Neural crest cell (in vitro differentiated cells): ENCODE measurements around the gene ZCCHC3. TPM values are rescaled to one million over a fixed set of nuclear protein-coding genes. Genes with fewer than 3 reads are reported as not detected.

Experiments used
- DNase-seq: peaks from one replicate; pipeline ENCODE4 v3.0.0; 2021; ENCODE audit warnings: low read depth, mixed read lengths, low spot score
- H3K27ac Mint-ChIP-seq: one replicate; pipeline ENCODE4 v1.8.0; 2021; ENCODE audit warnings: mild to moderate bottlenecking, mixed read lengths; ENCODE audit not compliant: unreplicated experiment
- H3K27me3 Mint-ChIP-seq: 2 replicates; pipeline ENCODE4 v1.8.0; 2021; ENCODE audit warnings: low read depth, mild to moderate bottlenecking, mixed read lengths
- H3K36me3 Mint-ChIP-seq: 2 replicates; pipeline ENCODE4 v1.8.0; 2021; ENCODE audit warnings: low read depth, mild to moderate bottlenecking, mixed read lengths
- H3K4me1 Mint-ChIP-seq: 2 replicates; pipeline ENCODE4 v1.8.0; 2021; ENCODE audit warnings: mixed read lengths
- H3K4me3 Mint-ChIP-seq: one replicate; pipeline ENCODE4 v1.8.0; 2021; ENCODE audit warnings: mild to moderate bottlenecking, mixed read lengths
- H3K9me3 Mint-ChIP-seq: 2 replicates; pipeline ENCODE4 v1.8.0; 2021; ENCODE audit warnings: mixed read lengths
- CTCF ChIP-seq: fragments of 200-600 bp; sonication (generic); conservative IDR thresholded peaks from 2 replicates; pipeline ENCODE4 v1.5.0; 2021; ENCODE audit warnings: antibody characterized with exemption, mild to moderate bottlenecking
- total RNA-seq: library from RNA; stranded (reverse); gene quantifications from 2 replicates; pipeline ENCODE4 v1.2.1, GENCODE V29; 2021

The ZCCHC3 gene
- total RNA-seq, 1 donor from 2014 or later = 59.2 TPM

GRCh38 chr20:310645-311044, 13.3 kb downstream of the ZCCHC3 start:
- Mint-ChIP-seq H3K27ac (no peak overlapping the region), H3K9me3 (no peaks in the 10 kb centered on the region), H3K4me3 (peak overlapping the region; percentile 88), H3K36me3 (no peaks in the 10 kb centered on the region), H3K27me3 (no peaks in the 10 kb centered on the region), H3K4me1 (peaks cover 40% of the 10 kb centered on the region)
- DNase-seq = no peak
- no peak for TF ChIP-seq CTCF

GRCh38 chr20:311609-312008, 14.2 kb downstream of the ZCCHC3 start:
- Mint-ChIP-seq H3K27ac (no peak overlapping the region), H3K4me3 (peak overlapping the region; percentile 43), H3K9me3 (no peaks in the 10 kb centered on the region), H3K4me1 (peaks cover 40% of the 10 kb centered on the region), H3K27me3 (no peaks in the 10 kb centered on the region), H3K36me3 (no peaks in the 10 kb centered on the region)
- no peak for DNase-seq
- TF ChIP-seq CTCF = no peak

GRCh38 chr20:312067-312466, 14.7 kb downstream of the ZCCHC3 start:
- no peak for DNase-seq
- Mint-ChIP-seq H3K27ac (no peak overlapping the region), H3K4me3 (no peak overlapping the region), H3K4me1 (peaks cover 40% of the 10 kb centered on the region), H3K9me3 (no peaks in the 10 kb centered on the region), H3K36me3 (no peaks in the 10 kb centered on the region), H3K27me3 (no peaks in the 10 kb centered on the region)
- no peak for TF ChIP-seq CTCF

- no peaks in the 10 kb centered on the region for H3K9me3 Mint-ChIP-seq
- H3K4me3 Mint-ChIP-seq = peak overlapping the region; percentile 48
- H3K27ac Mint-ChIP-seq = no peak overlapping the region
- H3K36me3 Mint-ChIP-seq = no peaks in the 10 kb centered on the region
- H3K4me1 Mint-ChIP-seq = peaks cover 40% of the 10 kb centered on the region
- TF ChIP-seq CTCF = no peak
- no peaks in the 10 kb centered on the region for H3K27me3 Mint-ChIP-seq
- DNase-seq = no peak
Measured at GRCh38 chr20:312866-313265, 15.5 kb downstream of the ZCCHC3 start.

GRCh38 chr20:313402-313801, 16.0 kb downstream of the ZCCHC3 start:
- no peaks in the 10 kb centered on the region for H3K36me3 Mint-ChIP-seq

More at GRCh38 chr20:313402-313801, 16.0 kb downstream of the ZCCHC3 start:
- Mint-ChIP-seq H3K4me1 (peaks cover 34% of the 10 kb centered on the region), H3K27ac (no peak overlapping the region), H3K4me3 (no peak overlapping the region), H3K9me3 (no peaks in the 10 kb centered on the region), H3K27me3 (no peaks in the 10 kb centered on the region)
- DNase-seq = no peak
- TF ChIP-seq CTCF = no peak
